ENCODE results near the gene XYLT1.
"Not testable (repeated sequence)": the region's sequence is repeated elsewhere in the genome, so short reads cannot be mapped to it uniquely, and the experiment has no call there.

The XYLT1 gene

DNA sequence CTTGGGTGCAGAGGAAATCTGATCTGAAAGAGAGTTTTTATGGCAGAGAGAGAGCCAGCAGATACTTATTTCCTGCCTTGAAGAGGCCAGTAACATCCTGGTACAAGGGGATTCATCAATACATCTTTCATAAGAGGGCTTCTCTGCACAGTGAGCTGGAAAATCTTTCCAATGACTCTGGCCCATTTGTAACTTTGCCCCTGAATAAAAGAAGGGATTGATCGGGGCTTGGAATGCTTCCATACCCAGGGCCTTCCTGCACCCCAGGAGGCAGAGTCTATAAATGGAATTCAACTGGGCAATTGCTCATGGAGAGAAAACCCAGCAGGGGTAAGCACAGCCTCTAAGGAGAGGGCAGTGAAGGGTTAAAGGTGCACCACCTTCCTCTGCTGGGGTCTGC is 163.3 kb downstream of the XYLT1 start:
- Histone ChIP-seq H3K4me3 (ENCODE audit: low read length, poor library complexity, severe bottlenecking) (no peak overlapping the region), H3K27me3 (ENCODE audit: insufficient read depth, low read length, poor library complexity, severe bottlenecking) (no peaks in the 10 kb centered on the region), H3K36me3 (ENCODE audit: insufficient read depth, low read length) (peaks cover 48% of the 10 kb centered on the region; the same call in 1 of the 2 replicates), H3F3A (ENCODE audit: low read depth) (no peaks in the 10 kb centered on the region), H4K20me1 (ENCODE audit: insufficient read depth, low read length, poor library complexity, severe bottlenecking) (peaks cover 84% of the 10 kb centered on the region), H2AFZ (ENCODE audit: low read length) (no peak overlapping the region), H3K9me2 (replicated peaks; ENCODE audit: low read depth, low read length) (no peaks in the 10 kb centered on the region), H3K4me2 (ENCODE audit: low read depth, low read length, poor library complexity, severe bottlenecking) (no peak overlapping the region), H3K9me3 (ENCODE audit: insufficient read depth, low read depth, low read length) (no peaks in the 10 kb centered on the region), H3K79me2 (ENCODE audit: insufficient read depth, low read length) (peaks cover 97% of the 10 kb centered on the region), H3K4me1 (ENCODE audit: insufficient read depth, low read length, poor library complexity, severe bottlenecking) (peaks cover 27% of the 10 kb centered on the region), H3K9ac (ENCODE audit: low read depth, low read length, poor library complexity, severe bottlenecking) (no peak overlapping the region)
- TF ChIP-seq, protein P1, sequence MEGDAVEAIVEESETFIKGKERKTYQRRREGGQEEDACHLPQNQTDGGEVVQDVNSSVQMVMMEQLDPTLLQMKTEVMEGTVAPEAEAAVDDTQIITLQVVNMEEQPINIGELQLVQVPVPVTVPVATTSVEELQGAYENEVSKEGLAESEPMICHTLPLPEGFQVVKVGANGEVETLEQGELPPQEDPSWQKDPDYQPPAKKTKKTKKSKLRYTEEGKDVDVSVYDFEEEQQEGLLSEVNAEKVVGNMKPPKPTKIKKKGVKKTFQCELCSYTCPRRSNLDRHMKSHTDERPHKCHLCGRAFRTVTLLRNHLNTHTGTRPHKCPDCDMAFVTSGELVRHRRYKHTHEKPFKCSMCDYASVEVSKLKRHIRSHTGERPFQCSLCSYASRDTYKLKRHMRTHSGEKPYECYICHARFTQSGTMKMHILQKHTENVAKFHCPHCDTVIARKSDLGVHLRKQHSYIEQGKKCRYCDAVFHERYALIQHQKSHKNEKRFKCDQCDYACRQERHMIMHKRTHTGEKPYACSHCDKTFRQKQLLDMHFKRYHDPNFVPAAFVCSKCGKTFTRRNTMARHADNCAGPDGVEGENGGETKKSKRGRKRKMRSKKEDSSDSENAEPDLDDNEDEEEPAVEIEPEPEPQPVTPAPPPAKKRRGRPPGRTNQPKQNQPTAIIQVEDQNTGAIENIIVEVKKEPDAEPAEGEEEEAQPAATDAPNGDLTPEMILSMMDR (conservative IDR thresholded peaks at IDR 0.05; ENCODE audit: low read length), result no peak
- no peak for TF ChIP-seq EZH2phosphoT487 (IDR thresholded peaks at IDR 0.05; ENCODE audit: borderline replicate concordance)

DNA sequence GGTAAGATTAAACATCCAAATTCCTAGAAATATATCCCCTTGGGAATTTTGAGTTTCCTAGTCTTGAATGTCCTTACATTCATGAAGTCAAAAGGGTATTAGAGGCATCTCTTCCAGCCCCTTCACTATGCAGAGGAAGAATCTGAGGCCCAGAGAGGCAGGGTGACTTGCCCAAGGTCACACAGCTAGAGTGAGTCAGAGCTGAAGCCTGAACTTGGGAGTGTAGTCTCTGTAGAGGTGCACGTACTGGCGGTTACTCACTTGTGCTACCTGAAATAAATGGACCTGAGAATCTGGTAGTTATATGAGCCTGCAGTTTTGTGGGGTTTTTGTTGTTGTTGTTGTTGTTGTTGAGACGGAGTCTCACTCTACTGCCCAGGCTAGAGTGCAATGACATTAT is 164.0 kb downstream of the XYLT1 start:
- peaks cover 46% of the 10 kb centered on the region; the same call in 1 of the 2 replicates for H3K36me3 ChIP-seq (ENCODE audit: insufficient read depth, low read length)
- peaks cover 32% of the 10 kb centered on the region for H3K4me1 ChIP-seq (ENCODE audit: insufficient read depth, low read length, poor library complexity, severe bottlenecking)
- no peak overlapping the region for H3K4me2 ChIP-seq (ENCODE audit: low read depth, low read length, poor library complexity, severe bottlenecking)
- H4K20me1 ChIP-seq (ENCODE audit: insufficient read depth, low read length, poor library complexity, severe bottlenecking), result peaks cover 87% of the 10 kb centered on the region
- no peak overlapping the region for H3K4me3 ChIP-seq (ENCODE audit: low read length, poor library complexity, severe bottlenecking)
- H3K9me3 ChIP-seq (ENCODE audit: insufficient read depth, low read depth, low read length), result no peaks in the 10 kb centered on the region
- no peaks in the 10 kb centered on the region for H3K27me3 ChIP-seq (ENCODE audit: insufficient read depth, low read length, poor library complexity, severe bottlenecking)
- peaks cover 95% of the 10 kb centered on the region for H3K79me2 ChIP-seq (ENCODE audit: insufficient read depth, low read length)
- H3K9ac ChIP-seq (ENCODE audit: low read depth, low read length, poor library complexity, severe bottlenecking), result no peak overlapping the region
- no peaks in the 10 kb centered on the region for H3F3A ChIP-seq (ENCODE audit: low read depth)
- TF ChIP-seq, protein P1 (conservative IDR thresholded peaks at IDR 0.05; ENCODE audit: low read length), result no peak
- TF ChIP-seq EZH2phosphoT487 (IDR thresholded peaks at IDR 0.05; ENCODE audit: borderline replicate concordance), result no peak
- no peak overlapping the region for H2AFZ ChIP-seq (ENCODE audit: low read length)
- no peaks in the 10 kb centered on the region for H3K9me2 ChIP-seq (replicated peaks; ENCODE audit: low read depth, low read length)

GRCh38 chr16:17306211-17306610 is 164.5 kb downstream of the XYLT1 start:
- H3K4me2 ChIP-seq (ENCODE audit: low read depth, low read length, poor library complexity, severe bottlenecking); H3F3A ChIP-seq (ENCODE audit: low read depth); H3K27me3 ChIP-seq (ENCODE audit: insufficient read depth, low read length, poor library complexity, severe bottlenecking); H3K9me2 ChIP-seq (replicated peaks; ENCODE audit: low read depth, low read length); H3K9ac ChIP-seq (ENCODE audit: low read depth, low read length, poor library complexity, severe bottlenecking); H3K9me3 ChIP-seq (ENCODE audit: insufficient read depth, low read depth, low read length); H2AFZ ChIP-seq (ENCODE audit: low read length); H3K4me3 ChIP-seq (ENCODE audit: low read length, poor library complexity, severe bottlenecking): not testable (repeated sequence)
- Histone ChIP-seq H4K20me1 (ENCODE audit: insufficient read depth, low read length, poor library complexity, severe bottlenecking) (peaks cover 89% of the 10 kb centered on the region), H3K79me2 (ENCODE audit: insufficient read depth, low read length) (peaks cover 95% of the 10 kb centered on the region), H3K36me3 (ENCODE audit: insufficient read depth, low read length) (peaks cover 41% of the 10 kb centered on the region; the same call in 1 of the 2 replicates), H3K4me1 (ENCODE audit: insufficient read depth, low read length, poor library complexity, severe bottlenecking) (peaks cover 32% of the 10 kb centered on the region)

GRCh38 chr16:17305694-17306093 is 165.1 kb downstream of the XYLT1 start:
- peaks cover 36% of the 10 kb centered on the region; the same call in 1 of the 2 replicates for H3K36me3 ChIP-seq (ENCODE audit: insufficient read depth, low read length)
- H4K20me1 ChIP-seq (ENCODE audit: insufficient read depth, low read length, poor library complexity, severe bottlenecking), result peaks cover 89% of the 10 kb centered on the region
- H2AFZ ChIP-seq (ENCODE audit: low read length), result no peak overlapping the region
- peaks cover 32% of the 10 kb centered on the region for H3K4me1 ChIP-seq (ENCODE audit: insufficient read depth, low read length, poor library complexity, severe bottlenecking)
- no peaks in the 10 kb centered on the region for H3F3A ChIP-seq (ENCODE audit: low read depth)
- H3K4me3 ChIP-seq (ENCODE audit: low read length, poor library complexity, severe bottlenecking), result no peak overlapping the region
- no peaks in the 10 kb centered on the region for H3K9me2 ChIP-seq (replicated peaks; ENCODE audit: low read depth, low read length)
- no peak overlapping the region for H3K9ac ChIP-seq (ENCODE audit: low read depth, low read length, poor library complexity, severe bottlenecking)
- no peaks in the 10 kb centered on the region for H3K9me3 ChIP-seq (ENCODE audit: insufficient read depth, low read depth, low read length)
- H3K27me3 ChIP-seq (ENCODE audit: insufficient read depth, low read length, poor library complexity, severe bottlenecking), result no peaks in the 10 kb centered on the region
- no peak for TF ChIP-seq EZH2phosphoT487 (IDR thresholded peaks at IDR 0.05; ENCODE audit: borderline replicate concordance)
- TF ChIP-seq, protein P1 (conservative IDR thresholded peaks at IDR 0.05; ENCODE audit: low read length), result no peak
- H3K79me2 ChIP-seq (ENCODE audit: insufficient read depth, low read length), result peaks cover 95% of the 10 kb centered on the region
- H3K4me2 ChIP-seq (ENCODE audit: low read depth, low read length, poor library complexity, severe bottlenecking), result no peak overlapping the region

All from Loucy (cell line).